Upper lobe of right lung (tissue), 1 donor: ENCODE measurements around the gene PCGF3. TPM values are rescaled to one million over a fixed set of nuclear protein-coding genes. Genes with fewer than 3 reads are reported as not detected.

Source experiments
- ATAC-seq: fragments of 200-7000 bp; cut with Tn5 transposase; one replicate; pipeline ENCODE4 v1.9.1; 2020; ENCODE audit warnings: mild to moderate bottlenecking, moderate library complexity
- DNase-seq: peaks from one replicate; pipeline ENCODE4 v3.0.0-alpha.2; 2020
- H3K27ac ChIP-seq: fragments of 200-600 bp; one replicate; pipeline ENCODE4 v1.8.0; 2022
- H3K27me3 ChIP-seq: fragments of 200-600 bp; one replicate; pipeline ENCODE4 v1.8.0; 2022; ENCODE audit warnings: mild to moderate bottlenecking
- H3K36me3 ChIP-seq: fragments of 200-600 bp; one replicate; pipeline ENCODE4 v1.8.0; 2022
- H3K4me1 ChIP-seq: fragments of 200-600 bp; one replicate; pipeline ENCODE4 v1.8.0; 2022
- H3K4me3 ChIP-seq: fragments of 200-600 bp; one replicate; pipeline ENCODE4 v1.8.0; 2022; ENCODE audit warnings: mild to moderate bottlenecking
- H3K9me3 ChIP-seq: fragments of 200-600 bp; one replicate; pipeline ENCODE4 v1.8.0; 2022
- intact Hi-C: fragments of 100-400 bp; cut with DNase I; formaldehyde crosslinking; loops from one replicate; pipeline ENCODE4 v1.11.0; 2022
- total RNA-seq: library from RNA; stranded (reverse); fragmentation: NEBNext Ultra II Directional; extraction: Animal tissue kit (Norgen Biotek cat#: 25700); gene quantifications from one replicate; pipeline ENCODE4 v1.2.1, GENCODE V29; 2021
- TF ChIP-seq, protein P1 (sequence below): fragments of 200-600 bp; IDR thresholded peaks from one replicate; pipeline ENCODE4 v1.8.0; 2022; ENCODE audit warnings: antibody characterized with exemption
- donor health status: DM: no; HTN: yes; CAD: no; lungs with severe emphysema.

PCGF3 gene
- total RNA-seq, 1 donor from 2014 or later, result 42.2 TPM

DNA sequence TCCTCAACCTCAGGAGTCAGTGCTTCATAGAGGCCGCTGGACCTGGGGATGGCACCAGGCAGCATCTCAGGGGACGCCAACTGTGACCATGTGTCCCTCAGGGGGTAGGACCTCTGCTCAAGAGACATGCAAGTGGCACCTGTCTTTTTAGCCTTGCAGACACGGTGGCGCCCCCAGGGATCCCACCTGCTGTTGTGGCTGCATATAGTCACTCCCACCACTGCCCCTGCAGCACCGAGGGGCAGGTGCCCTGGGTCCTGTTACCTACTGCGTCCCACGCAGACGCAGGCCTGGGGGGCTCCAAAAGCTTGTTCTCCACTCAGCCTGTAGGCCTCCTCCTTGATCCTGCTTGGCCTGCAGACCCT is 28.8 kb upstream of the PCGF3 start:
- Histone ChIP-seq H3K27me3 (no peaks in the 10 kb centered on the region), H3K9me3 (no peaks in the 10 kb centered on the region), H3K36me3 (peaks cover 12% of the 10 kb centered on the region), H3K4me1 (peaks cover 30% of the 10 kb centered on the region), H3K27ac (no peak overlapping the region), H3K4me3 (no peak overlapping the region)
- DNase-seq (no peak), ATAC-seq (no peak)
- intact Hi-C loops, result no loop called here
- TF ChIP-seq, protein P1, sequence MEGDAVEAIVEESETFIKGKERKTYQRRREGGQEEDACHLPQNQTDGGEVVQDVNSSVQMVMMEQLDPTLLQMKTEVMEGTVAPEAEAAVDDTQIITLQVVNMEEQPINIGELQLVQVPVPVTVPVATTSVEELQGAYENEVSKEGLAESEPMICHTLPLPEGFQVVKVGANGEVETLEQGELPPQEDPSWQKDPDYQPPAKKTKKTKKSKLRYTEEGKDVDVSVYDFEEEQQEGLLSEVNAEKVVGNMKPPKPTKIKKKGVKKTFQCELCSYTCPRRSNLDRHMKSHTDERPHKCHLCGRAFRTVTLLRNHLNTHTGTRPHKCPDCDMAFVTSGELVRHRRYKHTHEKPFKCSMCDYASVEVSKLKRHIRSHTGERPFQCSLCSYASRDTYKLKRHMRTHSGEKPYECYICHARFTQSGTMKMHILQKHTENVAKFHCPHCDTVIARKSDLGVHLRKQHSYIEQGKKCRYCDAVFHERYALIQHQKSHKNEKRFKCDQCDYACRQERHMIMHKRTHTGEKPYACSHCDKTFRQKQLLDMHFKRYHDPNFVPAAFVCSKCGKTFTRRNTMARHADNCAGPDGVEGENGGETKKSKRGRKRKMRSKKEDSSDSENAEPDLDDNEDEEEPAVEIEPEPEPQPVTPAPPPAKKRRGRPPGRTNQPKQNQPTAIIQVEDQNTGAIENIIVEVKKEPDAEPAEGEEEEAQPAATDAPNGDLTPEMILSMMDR, result no peak

DNA sequence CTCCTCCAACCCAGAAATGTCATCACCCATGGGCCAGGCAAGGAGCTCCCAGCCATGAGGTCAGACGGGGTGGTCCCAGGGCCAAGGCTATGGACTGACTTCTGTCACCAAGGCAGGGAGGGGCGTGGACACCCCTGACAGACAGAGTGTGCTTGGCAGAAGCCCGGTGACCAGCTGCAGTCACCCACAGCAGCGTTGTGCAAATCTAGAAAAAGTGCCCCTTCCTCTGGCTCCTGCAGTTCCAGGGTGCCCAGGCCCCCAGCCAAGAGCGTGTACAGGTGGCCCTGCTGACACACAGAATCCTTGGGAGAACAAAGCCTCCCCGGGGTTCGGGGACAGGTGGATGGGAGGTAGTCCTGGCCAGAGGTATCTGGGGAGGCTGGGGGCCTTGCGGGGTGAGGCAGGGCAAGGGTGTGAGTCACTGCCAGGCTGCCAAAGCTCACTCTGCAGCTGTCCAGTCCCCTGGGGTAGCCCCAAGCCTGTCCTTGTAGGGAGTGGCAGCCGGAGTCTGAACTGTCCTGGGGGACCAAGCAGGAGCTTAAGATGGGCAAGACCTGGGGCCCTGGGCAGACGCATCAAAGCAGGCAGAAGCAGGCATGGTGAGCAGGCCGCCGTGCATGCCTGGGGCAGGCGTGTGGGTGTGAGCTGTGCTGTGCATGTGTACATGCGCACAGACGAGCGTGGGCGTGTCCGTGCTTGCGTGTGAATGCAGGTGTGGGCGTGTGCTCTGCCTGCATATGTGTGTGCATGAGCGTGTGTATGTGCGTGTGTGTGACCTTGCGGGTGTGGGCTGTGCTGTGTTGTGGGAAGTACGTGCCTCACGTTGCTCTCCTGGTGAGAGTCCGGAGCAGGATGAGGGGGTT is 28.0 kb upstream of the PCGF3 start:
- no peak for DNase-seq
- no peak for ATAC-seq
- Histone ChIP-seq H3K9me3 (no peaks in the 10 kb centered on the region), H3K4me1 (peaks cover 29% of the 10 kb centered on the region), H3K27me3 (no peaks in the 10 kb centered on the region), H3K36me3 (peaks cover 4% of the 10 kb centered on the region), H3K27ac (no peak overlapping the region), H3K4me3 (no peak overlapping the region)
- TF ChIP-seq, protein P1, result no peak
- intact Hi-C loops, result no loop called here

DNA sequence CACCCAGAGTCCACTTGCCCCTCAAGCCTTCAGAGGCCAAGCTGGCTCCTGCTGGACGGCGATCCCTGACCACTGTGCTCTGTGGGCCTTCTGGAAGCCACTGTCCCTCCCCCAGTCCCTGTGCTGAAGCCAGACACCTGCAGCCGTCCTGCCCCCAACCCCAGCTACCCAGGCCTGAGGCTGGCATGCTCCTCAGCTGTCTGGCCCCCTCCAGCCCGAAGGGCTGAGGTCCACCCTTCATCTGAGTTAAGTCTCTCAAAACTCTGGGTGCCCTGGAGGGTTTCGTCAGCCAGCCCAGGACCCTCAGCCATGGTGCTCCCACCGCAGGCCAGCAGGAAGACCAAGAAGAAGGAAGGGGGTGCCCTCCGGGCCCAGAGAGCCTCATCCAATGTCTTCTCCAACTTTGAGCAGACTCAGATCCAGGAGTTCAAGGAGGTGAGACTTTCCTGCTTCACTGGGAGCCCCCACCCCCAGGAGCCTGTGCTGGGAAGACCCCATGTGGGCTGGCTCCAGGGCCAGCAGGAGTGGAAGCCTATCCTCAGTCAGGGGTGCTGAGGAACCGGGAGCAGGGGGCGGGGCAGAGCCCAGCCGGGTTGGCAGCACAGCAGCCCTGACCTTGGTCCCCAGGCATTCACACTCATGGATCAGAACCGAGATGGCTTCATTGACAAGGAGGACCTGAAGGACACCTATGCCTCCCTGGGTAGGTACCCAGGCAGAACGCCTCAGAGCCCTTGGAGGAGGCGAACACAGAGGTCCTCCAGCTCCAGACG is 27.1 kb upstream of the PCGF3 start:
- DNase-seq (no peak), ATAC-seq (no peak)
- TF ChIP-seq, protein P1, result no peak
- peaks cover 22% of the 10 kb centered on the region for H3K4me1 ChIP-seq
- no peaks in the 10 kb centered on the region for H3K36me3 ChIP-seq
- intact Hi-C loops, result no loop called here
- no peaks in the 10 kb centered on the region for H3K27me3 ChIP-seq
- H3K27ac ChIP-seq, result no peak overlapping the region
- no peak overlapping the region for H3K4me3 ChIP-seq
- no peaks in the 10 kb centered on the region for H3K9me3 ChIP-seq

DNA sequence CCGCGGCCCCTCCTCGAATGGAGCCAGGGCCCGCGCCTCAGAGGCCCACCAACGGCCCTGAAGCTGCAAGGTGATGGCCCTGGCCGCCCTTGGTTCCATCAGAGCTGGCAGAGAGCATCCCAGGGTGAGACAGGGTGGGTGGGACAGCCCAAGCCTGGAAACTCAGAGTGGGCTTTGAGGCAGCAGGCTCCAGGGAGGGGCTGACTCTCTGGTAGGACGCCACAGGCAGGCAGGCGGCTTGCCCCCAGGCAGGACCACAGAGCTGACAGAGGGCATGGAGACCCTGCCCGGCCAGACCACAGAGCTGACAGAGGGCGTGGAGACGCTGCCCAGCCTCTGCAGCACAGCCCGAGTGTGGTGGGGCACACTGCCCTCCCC is 26.5 kb upstream of the PCGF3 start:
- ATAC-seq (no peak), DNase-seq (no peak)
- H3K27me3 ChIP-seq, result no peaks in the 10 kb centered on the region
- no peaks in the 10 kb centered on the region for H3K36me3 ChIP-seq
- TF ChIP-seq, protein P1, result no peak
- H3K4me3 ChIP-seq, result no peak overlapping the region
- no peak overlapping the region for H3K27ac ChIP-seq
- H3K9me3 ChIP-seq, result no peaks in the 10 kb centered on the region
- H3K4me1 ChIP-seq, result peaks cover 26% of the 10 kb centered on the region
- intact Hi-C loops, result no loop called here

DNA sequence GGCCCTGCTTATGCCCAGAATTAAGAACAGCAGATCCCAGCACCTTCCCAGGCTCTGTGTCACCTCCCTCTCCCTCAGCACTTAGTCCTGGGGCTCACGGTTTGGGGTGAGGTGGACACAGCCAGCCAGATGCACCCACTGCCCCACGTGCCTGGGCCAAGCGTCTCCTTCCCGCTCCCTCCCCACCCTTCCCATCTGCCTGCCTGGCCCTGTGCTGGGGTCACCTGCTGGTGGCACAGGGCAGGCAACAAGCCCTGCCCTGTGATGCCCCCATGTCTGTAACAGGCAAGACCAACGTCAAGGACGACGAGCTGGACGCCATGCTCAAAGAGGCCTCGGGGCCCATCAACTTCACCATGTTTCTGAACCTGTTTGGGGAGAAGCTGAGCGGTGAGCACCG is 26.0 kb upstream of the PCGF3 start:
- H3K4me3 ChIP-seq, result no peak overlapping the region
- ATAC-seq, result no peak
- intact Hi-C loops, result no loop called here
- TF ChIP-seq, protein P1, result no peak
- H3K36me3 ChIP-seq, result no peaks in the 10 kb centered on the region
- H3K27ac ChIP-seq, result no peak overlapping the region
- no peaks in the 10 kb centered on the region for H3K9me3 ChIP-seq
- no peaks in the 10 kb centered on the region for H3K27me3 ChIP-seq
- DNase-seq, result no peak
- H3K4me1 ChIP-seq, result peaks cover 26% of the 10 kb centered on the region
